AG20443 (cell line): ENCODE results near the gene MAEA.
A peak's percentile ranks its signal among the peaks of the same experiment; 100 is the strongest.

Experiments
- DNase-seq: peaks from one replicate; pipeline ENCODE4 v3.0.0; 2012; ENCODE audit warnings: low spot score, mixed read lengths

Gene MAEA

GRCh38 chr4:1353186-1354055, 63.7 kb downstream of the MAEA start:
- no peak for DNase-seq

DNA sequence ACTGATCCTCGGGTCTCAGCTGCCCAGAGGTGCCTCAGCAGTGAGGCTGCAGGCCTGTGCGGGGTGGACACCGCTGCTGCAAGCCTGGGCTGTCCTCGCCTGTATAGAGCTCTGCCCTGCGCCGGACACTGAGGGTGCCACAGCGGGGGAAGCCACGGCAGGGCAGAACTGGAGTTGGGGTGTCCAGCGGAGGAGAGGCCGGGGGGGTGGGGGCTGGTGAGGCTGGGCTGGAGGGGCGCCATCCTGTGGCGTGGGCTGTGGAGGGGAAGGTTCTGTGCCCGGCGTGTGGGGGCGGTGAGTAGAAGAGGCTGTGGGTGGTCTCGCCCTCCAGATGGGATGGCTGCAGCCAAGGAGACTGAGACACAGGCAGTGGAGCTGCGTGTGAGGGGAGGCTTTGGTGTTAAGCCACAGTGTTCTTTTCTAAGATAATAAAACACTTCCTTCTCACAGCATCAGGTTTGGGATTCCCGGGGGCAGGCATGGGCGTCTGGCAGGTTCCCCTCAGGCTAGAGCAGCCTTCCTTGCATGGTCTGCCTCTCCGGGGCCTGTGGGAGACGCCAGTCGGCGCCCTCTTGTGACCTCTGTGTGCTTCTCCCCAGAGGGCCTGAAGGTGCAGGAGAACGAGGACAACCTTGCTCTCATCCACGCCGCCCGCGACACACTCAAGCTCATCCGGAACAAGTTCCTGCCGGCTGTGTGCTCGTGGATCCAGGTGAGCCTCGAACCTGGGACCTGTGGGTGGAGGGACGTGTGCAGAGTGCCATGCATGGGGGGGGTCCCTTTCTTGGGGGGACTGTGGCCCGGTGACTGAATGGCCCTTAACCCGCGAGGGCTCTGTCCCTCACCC, 64.7 kb downstream of the MAEA start:
- DNase-seq: no peak

DNA sequence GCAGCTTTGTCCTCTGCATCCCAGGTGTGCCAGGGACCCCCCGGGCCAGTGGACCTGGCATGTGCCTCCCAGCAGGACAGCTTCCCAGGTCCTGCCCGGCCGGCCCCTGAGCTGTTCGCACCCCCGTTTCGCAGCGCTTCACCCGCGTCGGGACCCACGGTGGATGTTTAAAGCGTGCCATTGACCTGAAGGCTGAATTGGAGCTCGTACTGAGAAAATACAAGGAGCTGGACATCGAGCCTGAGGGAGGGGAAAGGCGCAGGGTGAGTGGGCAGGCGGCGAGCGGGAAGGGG, 65.2 kb downstream of the MAEA start:
- no peak for DNase-seq

- no peak for DNase-seq
Measured at GRCh38 chr4:1355378-1355777, 65.7 kb downstream of the MAEA start.

DNA sequence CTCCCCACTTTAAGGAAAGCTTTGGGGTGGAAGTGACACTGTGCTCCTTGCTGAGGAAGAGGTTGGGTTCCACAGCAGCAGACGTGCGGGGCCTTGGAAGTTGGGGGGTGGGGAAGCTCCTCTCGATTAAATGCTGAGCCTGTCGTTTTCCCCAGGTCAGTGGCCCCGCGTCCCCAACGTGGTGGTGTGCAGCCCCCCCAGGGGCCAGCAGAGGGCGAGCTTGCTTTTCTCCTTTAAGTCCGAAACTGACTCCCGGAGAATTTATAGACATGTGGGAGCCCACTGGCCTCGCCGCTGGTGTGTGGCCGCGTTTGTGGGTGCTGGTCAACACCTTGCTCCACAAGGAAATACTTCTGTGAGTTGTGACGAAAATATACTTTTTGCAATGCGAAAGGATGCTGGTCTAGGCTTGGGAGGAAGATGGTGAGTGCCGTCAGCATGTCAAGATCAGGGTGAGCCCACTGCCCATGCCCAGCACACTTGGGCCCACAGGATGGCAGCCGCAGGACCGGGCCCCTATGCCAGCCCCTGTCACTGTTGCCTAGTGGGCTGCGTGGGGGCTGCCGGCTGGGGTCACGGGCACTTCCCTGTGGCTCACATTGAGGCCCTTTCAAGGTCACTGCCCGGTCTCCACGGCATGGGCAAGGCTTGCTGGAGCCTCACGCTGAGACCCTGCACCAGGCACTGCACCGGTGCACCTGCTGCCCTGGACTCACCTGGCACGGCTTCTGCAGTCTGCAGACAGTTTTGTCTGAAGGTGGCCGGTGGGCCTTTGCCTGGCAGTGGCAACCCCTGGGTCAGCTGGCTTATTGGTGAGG, 66.7 kb downstream of the MAEA start:
- DNase-seq: peak; percentile 78

DNA sequence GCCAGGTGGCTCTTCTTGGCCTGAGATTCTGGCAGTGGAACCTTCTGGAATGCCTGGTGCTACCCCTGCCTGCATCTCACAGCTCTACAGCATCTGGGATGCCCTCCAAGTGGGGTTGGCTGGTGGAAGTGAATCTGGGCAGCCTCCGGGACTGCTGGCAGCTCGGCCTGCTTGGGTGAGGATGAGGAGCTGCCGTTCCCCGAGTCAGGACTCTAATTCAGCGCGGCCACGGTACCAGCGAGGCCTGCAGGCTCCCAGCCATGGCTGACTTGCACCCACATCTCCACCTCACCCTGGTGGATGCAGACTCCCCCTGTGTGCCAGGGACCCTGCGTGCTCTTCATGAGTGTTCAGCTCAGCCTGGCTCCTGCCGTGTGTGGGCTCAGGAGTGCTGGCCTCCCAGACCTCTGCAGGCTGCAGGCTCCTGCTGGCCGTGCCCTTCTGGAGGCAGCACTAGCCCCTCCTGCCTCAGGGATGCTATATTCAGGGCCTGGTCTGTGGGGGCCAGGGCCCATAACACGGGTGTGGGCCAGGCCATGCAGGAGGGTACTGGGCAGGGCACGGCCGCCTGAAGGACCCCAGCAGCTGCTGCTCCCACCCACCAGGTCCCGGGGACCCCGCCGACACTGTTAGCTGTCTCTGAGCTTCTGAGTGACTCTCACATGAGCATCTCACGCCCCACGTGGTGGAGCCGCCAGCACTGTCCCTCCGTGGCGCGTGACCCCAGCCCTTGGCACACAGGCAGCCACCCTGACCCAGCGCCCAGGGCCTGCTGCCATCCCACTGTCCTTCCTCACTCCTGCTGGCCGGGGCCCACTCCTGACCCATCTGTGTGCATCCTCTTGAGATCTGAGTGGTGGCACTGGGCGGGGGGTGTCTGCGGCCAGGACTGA, 67.9 kb downstream of the MAEA start:
- no peak for DNase-seq

DNA sequence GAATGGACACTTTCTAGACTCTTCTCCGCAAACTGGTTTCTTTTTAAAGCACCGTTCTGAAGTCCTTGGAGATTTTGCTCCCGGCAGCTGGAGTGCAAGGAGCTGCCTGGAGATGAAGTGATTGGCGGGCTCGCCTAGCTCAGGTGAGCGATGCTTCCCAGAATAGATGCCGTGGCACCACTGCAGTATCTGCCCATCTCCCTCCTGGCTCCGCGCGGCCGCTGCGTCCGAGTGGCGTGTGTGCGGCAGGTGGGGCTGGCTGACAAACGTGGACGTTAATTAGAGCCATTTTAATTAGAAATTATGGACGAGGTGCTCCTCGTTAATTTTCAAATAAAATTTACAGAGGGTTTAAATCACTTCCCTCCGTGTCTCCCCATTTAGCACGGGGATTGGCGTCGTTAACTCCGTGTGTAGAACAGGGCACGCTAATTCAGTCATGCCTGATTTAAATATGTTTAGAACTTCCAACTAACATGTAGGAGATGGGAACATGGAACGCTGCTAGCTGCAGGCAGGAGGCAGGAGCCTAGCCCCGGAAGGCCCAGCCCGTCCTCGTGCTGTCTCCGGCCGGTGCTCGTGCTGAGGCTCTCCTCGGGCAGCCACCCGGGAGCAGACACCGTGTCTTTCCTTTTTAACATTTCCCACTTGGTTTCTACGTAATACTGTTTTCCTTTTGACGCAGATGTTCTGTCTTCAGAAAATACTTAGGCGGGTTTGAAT, 68.9 kb downstream of the MAEA start:
- no peak for DNase-seq

GRCh38 chr4:1359144-1359501, 69.4 kb downstream of the MAEA start:
- DNase-seq: peak; percentile 75

- no peak for DNase-seq
Measured at GRCh38 chr4:1359976-1360375, 70.3 kb downstream of the MAEA start.

GRCh38 chr4:1360423-1361283, 71.0 kb downstream of the MAEA start:
- DNase-seq: peak; percentile 67

DNA sequence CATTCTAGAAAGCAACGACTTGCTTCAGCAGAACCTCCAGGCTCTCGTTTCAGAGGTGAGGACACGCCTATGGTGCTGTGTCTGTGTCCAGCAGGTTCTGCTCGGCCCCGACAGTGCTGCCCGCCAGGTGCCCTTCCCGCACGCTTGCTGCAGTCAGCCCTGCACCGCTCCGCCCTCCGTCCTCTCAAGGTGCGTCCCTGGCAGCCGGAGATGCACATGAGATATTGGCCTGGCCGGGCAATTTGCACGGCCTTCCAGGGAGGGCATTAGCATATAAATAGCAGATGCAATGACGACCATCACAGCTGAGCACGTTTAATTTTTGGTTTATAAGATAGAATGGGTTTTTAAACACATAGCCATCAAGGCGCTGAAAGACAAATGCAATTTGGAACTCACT, 71.7 kb downstream of the MAEA start:
- no peak for DNase-seq

DNA sequence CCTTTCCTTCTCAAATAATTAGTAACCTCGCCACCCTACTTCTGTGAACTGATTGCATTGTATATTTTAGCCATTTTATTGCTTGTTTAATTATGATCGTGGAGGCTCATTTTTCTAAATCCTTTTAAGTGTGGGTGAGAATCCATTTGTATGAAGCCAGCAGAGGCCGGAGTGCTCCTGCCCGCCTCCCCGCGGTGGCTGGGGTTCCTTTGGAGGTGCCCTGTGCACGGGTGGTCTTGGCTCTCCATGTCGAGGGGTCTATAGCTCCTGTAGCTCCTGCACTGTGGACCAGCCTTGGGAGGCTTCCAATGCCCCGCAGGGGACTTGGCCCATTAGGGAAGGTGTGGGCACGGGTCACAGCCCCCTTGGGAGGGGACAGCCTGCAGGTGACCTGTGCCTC, 72.4 kb downstream of the MAEA start:
- DNase-seq: no peak

GRCh38 chr4:1362521-1362920, 72.8 kb downstream of the MAEA start:
- DNase-seq: no peak

- no peak for DNase-seq
Measured at GRCh38 chr4:1363513-1363912, 73.8 kb downstream of the MAEA start.

GRCh38 chr4:1364217-1364616, 74.5 kb downstream of the MAEA start:
- no peak for DNase-seq

DNA sequence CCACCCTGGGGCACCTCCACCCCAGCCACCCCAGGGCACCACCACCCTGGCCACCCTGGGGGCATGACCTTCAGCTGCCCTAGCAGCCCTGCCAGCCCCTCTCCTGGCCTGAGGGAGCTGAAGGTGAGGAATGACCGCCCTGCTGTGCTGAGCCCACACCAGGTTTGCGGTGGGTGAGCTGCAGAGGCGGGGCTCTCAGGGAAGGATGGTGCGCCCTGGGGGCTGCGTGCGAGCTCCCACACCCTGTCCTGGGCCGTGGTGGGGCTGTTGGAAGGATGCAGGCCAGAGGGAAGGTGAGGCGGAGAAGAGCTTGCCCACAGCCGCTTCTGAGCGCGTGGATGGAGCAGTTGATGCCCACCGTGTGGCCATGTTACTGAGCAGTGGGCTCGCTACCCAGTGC, 75.1 kb downstream of the MAEA start:
- no peak for DNase-seq

- DNase-seq: no peak
Measured at GRCh38 chr4:1365271-1366178, 75.8 kb downstream of the MAEA start.

- no peak for DNase-seq
Measured at GRCh38 chr4:1366371-1367229, 76.9 kb downstream of the MAEA start.
